ENCODE data around the gene FAM43B.

FAM43B gene

GRCh38 chr1:20552728-20553445, 514 bp downstream of the FAM43B start:
- DNase-seq (ENCODE audit: low read depth in 2 of 2), result no peak

DNA sequence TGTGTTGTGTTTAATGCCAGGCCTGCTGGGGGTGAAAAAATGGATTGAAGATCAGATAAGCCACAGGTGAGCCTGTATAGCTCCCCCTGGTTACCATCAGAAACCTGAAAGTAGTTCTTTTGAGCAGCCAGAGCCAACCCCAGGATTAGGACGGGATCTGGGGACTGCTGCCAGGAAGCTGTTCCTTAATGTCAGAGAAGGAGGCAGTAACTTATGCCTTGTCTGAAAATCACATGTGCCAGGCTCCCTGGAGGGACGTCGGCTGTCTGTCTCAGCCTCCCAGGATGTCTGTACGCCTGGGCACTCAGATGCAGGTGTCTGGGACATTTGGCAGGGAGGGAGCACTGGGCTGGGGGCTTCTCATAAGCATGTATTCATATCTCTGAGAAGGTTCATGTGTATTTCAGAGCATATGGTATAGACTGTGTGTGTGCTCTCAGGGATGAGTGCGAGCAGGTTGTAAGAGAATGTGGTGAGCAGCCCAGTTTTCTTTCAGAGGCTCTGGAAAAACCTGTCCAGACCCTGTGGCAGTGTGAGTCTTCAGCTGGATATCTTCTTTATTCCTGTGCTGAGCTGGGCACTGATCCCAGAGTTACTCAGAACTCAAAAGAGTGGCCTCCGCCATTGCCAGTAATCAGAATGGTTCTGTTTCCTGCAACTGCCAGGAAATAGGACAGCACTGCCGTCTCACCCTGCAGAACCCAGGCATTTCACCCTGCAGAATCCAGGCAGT, 2.8 kb downstream of the FAM43B start:
- no peak for DNase-seq (ENCODE audit: low read depth in 2 of 2)

DNA sequence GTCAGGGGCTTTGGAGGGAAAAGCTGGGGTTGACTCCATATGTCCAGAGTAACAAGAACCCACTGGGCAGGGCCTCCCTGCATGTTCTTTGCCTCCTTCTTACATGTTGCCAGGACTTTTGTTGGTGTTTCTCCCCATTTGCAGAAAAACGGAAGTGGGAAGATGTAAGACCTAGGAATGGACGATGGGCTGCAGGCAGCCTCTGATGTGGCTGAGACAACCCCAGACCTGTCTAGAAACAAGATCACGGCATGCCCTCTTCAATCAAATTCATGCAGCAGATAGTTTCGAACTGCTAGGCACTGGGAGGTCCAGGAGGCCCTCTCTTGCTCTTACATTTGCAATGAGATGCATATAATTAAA, 3.4 kb downstream of the FAM43B start:
- DNase-seq (ENCODE audit: low read depth in 2 of 2), result no peak

GRCh38 chr1:20558191-20558590, 5.8 kb downstream of the FAM43B start:
- no peak for DNase-seq (ENCODE audit: low read depth in 2 of 2)

DNA sequence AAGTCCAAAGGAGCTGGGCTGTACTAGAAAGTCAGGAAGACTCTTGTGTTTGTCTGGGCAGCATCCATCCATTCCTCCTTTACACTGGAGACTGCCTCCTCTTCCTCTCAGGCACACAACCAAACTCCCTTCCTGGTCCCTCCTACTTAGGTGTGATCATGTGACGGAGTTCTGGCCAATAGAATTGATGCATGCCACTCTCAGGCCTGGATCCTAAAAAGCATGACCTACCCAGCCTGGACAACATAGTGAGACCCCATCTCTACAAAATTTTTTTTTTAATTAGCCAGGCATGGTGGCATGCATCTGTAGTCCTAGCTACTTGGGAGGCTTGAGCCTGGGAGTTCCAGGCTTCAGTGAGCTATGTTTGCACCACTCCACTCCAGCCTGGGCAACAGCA, 8.6 kb downstream of the FAM43B start:
- DNase-seq (ENCODE audit: low read depth in 2 of 2), result no peak

DNA sequence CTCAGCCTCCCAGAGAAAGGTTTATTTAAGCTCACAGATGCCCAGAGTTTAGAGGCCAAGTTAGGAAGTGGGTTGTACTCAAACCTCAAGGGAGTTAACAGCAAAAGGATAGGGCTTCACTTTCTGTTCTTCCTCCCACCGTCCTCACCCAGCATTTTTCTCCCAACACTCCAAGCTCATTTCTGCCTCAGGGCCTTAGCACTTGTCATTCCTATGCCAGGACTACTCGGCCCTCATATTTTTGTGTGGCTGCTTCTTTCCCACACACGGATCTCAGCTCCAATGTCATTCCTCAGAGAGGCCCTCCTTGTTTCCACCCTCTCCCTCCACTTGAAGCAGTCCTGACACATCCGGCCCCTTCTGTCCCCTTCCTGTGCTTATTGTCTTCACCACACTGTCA, 12.9 kb downstream of the FAM43B start:
- DNase-seq (ENCODE audit: low read depth in 2 of 2), result no peak

DNA sequence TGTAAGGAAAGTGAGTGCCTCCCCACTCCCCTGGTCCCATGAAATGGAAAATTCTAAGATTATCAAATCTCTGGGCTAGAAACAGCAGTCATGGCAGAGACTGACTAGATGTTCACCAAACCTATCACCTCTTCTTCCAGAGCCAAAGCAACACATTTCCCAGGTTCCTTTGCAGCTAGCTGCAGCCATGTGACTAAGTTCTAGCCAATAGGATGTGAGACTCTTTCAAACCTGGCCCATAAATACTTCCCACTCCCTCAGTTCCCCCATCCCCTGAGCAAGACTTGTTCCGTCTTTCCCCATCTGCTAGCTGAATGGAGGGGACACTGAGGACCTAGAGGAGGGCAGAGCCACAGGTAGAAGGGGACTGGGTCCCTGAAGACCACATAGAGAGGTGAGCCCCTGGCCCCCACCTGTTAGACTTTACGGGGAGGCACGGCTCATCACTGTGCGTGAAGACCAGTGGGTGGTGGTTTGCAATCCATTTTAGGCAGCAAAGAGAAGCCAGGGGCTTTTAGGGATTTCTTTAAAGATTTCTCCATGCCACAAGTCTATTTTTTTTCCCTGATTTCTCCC, 17.2 kb downstream of the FAM43B start:
- no peak for DNase-seq (ENCODE audit: low read depth in 2 of 2)

GRCh38 chr1:20571427-20571826, 19.1 kb downstream of the FAM43B start:
- DNase-seq (ENCODE audit: low read depth in 2 of 2), result no peak

GRCh38 chr1:20573987-20574386, 21.6 kb downstream of the FAM43B start:
- no peak for DNase-seq (ENCODE audit: low read depth in 2 of 2)

- peak; percentile 14 to 34 for DNase-seq (ENCODE audit: low read depth in 2 of 2)
These were observed 22.5 kb downstream of the FAM43B start for GRCh38 chr1:20574686-20575540.

- DNase-seq (ENCODE audit: low read depth in 2 of 2), result no peak
These were observed 23.4 kb downstream of the FAM43B start for GRCh38 chr1:20575541-20576336.

GRCh38 chr1:20578062-20578461, 25.7 kb downstream of the FAM43B start:
- DNase-seq (ENCODE audit: low read depth in 2 of 2), result no peak

DNA sequence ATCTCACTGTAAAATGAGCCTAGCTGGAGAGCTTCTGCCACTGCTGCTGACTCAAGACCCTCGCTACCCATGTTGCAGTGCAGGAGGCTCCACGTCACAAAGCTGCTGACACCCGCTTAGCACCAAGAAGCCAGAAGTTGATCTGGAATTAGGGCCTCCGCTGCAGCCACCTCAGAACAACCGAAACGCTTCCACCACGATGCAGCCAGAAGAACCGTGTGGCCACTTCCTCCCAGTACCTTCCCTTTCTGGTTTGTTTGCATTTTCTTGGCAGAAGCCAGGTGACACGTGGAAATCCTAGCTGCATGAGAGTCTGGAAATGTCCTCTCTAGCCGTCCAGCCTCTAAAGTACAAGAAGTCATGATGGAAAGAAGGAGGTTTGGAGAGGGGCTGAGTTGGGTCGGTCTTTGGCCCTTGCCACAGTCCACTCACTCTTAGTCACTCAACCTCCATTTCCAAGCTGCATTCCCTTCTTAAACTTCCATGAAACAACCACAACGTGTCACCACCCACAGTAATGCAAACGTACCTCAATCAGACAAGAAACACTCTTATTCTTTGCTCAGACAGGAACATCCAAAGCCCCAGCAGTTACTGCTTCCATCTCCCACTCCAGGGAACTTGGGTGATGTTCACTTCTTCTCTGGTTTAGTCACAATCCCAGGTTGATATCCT, 26.5 kb downstream of the FAM43B start:
- DNase-seq (ENCODE audit: low read depth in 2 of 2), result no peak

DNA sequence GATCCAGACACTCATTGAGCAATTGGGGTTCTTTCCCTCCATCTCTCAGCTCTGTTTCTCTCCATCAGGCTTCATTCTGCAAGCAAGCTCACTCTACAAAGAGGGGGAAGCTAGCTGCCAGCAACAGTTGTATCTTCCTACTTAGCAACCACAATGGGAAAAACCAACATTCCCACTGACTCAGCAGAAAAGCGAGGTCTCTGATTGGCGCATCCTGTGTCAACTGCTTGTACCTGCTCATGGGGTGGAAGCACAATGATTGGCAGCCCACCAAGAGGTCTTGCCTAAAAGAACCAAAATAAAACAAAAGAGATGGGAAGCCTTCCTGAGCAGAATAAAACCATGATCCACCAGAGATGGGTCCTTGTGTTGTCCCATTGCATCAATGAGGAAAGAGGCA, 32.5 kb downstream of the FAM43B start:
- no peak for DNase-seq (ENCODE audit: low read depth in 2 of 2)

DNA sequence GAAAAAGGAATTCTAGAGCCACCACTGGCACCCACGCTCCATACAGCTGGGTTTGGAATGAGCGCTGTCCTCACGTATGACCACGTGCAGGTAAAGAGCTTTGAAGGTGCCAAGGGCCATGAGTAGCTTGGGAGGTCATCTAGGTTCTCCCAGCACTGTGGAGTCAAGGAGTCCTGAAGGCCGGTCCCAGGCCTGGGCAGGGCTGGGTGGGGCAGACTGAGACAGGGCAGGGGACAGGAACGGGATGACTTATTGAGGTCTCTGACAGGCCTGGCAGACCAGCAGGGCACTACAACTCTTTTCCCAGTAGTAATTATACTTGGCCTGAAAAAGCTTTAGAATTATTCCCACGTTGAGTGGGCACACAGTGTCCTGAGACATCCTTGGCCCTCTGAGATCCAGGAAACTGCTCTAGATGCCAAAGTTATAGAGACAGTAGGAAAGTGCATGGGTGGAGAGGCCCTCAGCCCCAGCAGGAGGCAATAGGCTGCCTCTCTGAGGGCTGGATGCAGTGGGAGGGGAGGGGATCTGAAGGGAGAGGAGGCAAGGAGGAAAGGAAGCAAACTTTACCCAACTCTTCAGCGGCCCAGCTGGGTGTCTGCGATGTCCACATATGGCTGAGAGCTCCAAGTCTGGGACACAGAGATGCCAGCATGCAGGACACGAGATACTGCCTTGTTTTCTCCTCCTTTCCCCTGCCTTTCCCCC, 34.7 kb downstream of the FAM43B start:
- DNase-seq (ENCODE audit: low read depth in 2 of 2), result no peak

GRCh38 chr1:20587661-20588053, 35.3 kb downstream of the FAM43B start:
- DNase-seq (ENCODE audit: low read depth in 2 of 2), result no peak

- no peak for DNase-seq (ENCODE audit: low read depth in 2 of 2)
These were observed 36.4 kb downstream of the FAM43B start, which contains the start of gene CDA for GRCh38 chr1:20588634-20589225. CDA (plus strand) TSS chr1:20589097; CDS start chr1:20589130, 33 bp downstream.

DNA sequence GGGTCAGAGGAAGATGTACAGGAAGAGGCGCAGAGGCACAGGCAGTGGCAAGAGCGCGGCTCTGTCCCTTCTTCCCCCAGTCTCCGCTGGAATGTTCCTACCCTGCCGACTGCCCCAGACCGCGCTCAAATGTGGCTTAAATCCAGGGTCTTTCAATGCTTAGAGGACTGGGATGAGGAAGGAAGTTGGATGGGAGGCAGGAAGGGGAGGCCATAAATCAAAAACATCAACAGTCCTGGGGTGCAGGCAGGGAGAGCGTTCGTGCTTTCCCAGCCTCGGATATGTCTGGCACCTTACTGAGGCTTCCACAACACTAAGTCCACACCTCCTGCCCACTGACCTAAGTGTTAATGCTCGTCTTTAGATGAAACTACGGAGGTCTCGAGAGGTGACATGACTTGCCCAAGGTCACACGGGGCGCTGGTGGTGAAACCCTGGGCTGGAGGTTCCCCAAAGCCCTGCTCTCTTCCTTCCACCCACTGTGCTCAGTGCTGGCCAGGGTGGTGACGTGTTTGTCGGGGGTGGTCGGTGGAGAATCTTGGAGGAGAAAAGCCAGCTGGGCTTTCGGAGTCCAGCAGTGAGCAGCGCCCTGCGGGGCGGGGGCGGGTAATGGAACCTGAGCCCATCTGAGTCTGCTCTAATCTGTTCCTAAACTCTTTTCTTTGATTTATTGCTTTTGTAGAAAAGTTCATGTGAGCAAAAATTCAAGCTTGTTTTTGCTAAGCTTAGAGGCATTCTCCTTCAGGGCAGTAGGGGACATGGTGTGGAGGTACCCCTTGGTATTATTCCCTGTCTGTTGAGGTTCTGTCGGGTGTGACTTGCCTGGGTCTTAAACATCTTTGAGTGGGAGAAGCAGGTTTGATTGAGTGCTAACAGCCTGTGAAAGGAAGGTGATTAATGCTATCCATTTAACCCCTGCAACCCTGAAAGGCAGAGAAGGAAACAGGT, 37.2 kb downstream of the FAM43B start:
- no peak for DNase-seq (ENCODE audit: low read depth in 2 of 2)

All from stimulated activated CD8-positive, alpha-beta memory T cell treated with anti-CD3 and anti-CD28 coated beads, Interleukin-2, amount 100 ng/mL, for 1 hour (primary cell).